Cardiac fibroblast (primary cell): Measurements from ENCODE around the gene KLHL6.
"Not testable (repeated sequence)": the region's sequence is repeated elsewhere in the genome, so short reads cannot be mapped to it uniquely, and the experiment has no call there.

Experiments
- DNase-seq, 2 donors: peaks; one replicate each; pipeline versions ENCODE4 v3.0.0 to v3.0.0-alpha.2; 2010; ENCODE audit warnings: low read depth in 2 of 2
- H3K4me3 ChIP-seq, 2 donors: replicated peaks in 1 of 2; 1 replicate in 1 of 2; 2 replicates in 1 of 2; pipeline ENCODE4 v1.5.1; 2011; ENCODE audit warnings: low read depth in 2 of 2, low read length in 2 of 2, mild to moderate bottlenecking in 2 of 2, moderate library complexity in 1 of 2
- CTCF ChIP-seq: IDR thresholded peaks from one replicate; pipeline ENCODE4 v1.5.1; 2011; ENCODE audit warnings: low read depth, mild to moderate bottlenecking, low read length, inconsistent platforms

The KLHL6 gene

GRCh38 chr3:183515968-183516851 is 39.3 kb downstream of the KLHL6 start:
- TF ChIP-seq CTCF = no peak
- DNase-seq = no peak
- no peak overlapping the region for H3K4me3 ChIP-seq

GRCh38 chr3:183514021-183514420 is 41.5 kb downstream of the KLHL6 start:
- DNase-seq = no peak
- TF ChIP-seq CTCF = no peak
- no peak overlapping the region for H3K4me3 ChIP-seq

- TF ChIP-seq CTCF = no peak
- no peak overlapping the region for H3K4me3 ChIP-seq
- no peak for DNase-seq
Observed at GRCh38 chr3:183513046-183513706, 42.3 kb downstream of the KLHL6 start.

- not testable (repeated sequence) for DNase-seq, H3K4me3 ChIP-seq
Observed at GRCh38 chr3:183511286-183512131, 44.0 kb downstream of the KLHL6 start.

- no peak for TF ChIP-seq CTCF
- H3K4me3 ChIP-seq = no peak overlapping the region
- DNase-seq = no peak
Observed at GRCh38 chr3:183508821-183509220, 46.7 kb downstream of the KLHL6 start.

- DNase-seq = no peak
- no peak for TF ChIP-seq CTCF
- no peak overlapping the region for H3K4me3 ChIP-seq
Observed at GRCh38 chr3:183507551-183507950, 48.0 kb downstream of the KLHL6 start.
